ENCODE results near the gene ACVR1.
"Not testable (repeated sequence)": the region's sequence is repeated elsewhere in the genome, so short reads cannot be mapped to it uniquely, and the experiment has no call there.

ACVR1 gene

GRCh38 chr2:157761520-157761919, 114.6 kb downstream of the ACVR1 start:
- no peak for DNase-seq (ENCODE audit: low read depth, low spot score)

- no peak for DNase-seq (ENCODE audit: low read depth, low spot score)
These were observed 115.2 kb downstream of the ACVR1 start for GRCh38 chr2:157760949-157761348.

DNA sequence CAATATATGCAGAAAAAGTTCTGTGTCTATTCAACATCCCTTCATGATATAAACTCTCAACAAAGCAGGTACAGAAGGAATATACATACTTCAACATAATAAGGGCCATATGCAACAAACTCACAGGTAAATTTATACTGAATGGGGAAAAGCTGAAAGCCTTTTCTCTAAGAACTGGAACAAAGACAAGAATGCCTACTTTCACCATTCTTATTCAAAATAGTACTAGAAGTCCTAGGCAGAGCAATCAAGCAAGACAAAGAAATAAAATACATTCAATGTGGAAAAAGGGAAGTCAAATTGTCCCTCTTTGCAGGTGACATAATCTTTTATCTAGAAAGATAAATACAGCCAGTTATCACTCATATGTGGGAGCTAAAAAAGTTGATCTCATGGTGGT, 116.3 kb downstream of the ACVR1 start:
- DNase-seq (ENCODE audit: low read depth, low spot score) = no peak

DNA sequence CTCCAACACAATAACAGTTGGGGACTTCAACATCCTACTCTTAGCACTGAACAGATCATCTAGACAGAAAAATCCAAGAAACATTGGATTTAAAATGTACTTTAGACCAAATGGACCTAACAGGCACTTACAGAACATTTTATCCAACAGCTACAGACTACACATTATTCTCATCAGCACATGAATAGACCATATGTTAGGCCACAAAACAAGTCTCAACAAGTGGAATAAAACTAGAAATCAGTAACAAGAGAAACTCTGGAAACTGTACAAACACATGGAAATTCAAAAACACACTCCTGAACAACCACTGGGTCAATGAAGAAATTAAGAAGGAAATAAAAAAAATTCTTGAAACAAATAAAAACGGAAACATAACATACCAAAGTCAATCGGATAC, 117.5 kb downstream of the ACVR1 start:
- DNase-seq (ENCODE audit: low read depth, low spot score) = no peak

GRCh38 chr2:157757500-157757899, 118.6 kb downstream of the ACVR1 start:
- DNase-seq (ENCODE audit: low read depth, low spot score) = no peak

GRCh38 chr2:157756447-157756846, 119.7 kb downstream of the ACVR1 start:
- not testable (repeated sequence) for DNase-seq (ENCODE audit: low read depth, low spot score)

GRCh38 chr2:157751462-157752058, 124.6 kb downstream of the ACVR1 start:
- DNase-seq (ENCODE audit: low read depth, low spot score) = no peak

- DNase-seq (ENCODE audit: low read depth, low spot score) = no peak
These were observed 126.4 kb downstream of the ACVR1 start for GRCh38 chr2:157749684-157750083.

GRCh38 chr2:157748371-157749142, 127.6 kb downstream of the ACVR1 start:
- DNase-seq (ENCODE audit: low read depth, low spot score) = no peak

DNA sequence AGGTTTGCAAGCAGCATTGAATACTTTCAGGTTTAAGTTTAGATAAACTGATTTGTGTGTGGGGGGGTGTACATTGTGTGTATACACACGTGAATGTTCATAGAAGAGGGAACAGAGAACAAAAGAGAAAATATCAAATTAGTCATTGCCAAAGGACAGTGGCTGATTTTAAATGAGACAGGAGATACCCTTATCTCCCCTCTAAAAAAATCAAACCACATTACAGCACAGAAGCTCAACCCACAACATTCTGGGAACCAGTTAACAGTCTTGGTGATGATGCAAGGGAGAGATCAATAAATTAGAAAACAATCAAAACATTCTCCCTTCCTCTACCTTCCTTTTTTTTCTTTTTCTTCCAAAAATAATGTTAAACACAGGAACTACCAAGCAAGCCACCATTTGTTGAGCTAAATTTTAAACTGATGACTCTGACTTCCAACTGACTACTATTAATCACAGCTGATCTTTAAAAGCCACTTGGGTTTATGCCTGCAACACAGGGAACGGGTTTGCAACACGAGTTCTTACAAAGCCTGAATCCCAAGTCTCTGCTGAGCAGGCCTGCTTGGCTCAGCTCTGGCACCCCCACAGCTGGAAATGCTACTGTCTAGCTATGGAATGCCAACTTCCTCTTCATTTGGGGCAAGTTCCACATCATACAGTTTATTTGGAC, 128.3 kb downstream of the ACVR1 start:
- no peak for DNase-seq (ENCODE audit: low read depth, low spot score)

- DNase-seq (ENCODE audit: low read depth, low spot score) = no peak
These were observed 128.8 kb downstream of the ACVR1 start for GRCh38 chr2:157747280-157747679.

DNA sequence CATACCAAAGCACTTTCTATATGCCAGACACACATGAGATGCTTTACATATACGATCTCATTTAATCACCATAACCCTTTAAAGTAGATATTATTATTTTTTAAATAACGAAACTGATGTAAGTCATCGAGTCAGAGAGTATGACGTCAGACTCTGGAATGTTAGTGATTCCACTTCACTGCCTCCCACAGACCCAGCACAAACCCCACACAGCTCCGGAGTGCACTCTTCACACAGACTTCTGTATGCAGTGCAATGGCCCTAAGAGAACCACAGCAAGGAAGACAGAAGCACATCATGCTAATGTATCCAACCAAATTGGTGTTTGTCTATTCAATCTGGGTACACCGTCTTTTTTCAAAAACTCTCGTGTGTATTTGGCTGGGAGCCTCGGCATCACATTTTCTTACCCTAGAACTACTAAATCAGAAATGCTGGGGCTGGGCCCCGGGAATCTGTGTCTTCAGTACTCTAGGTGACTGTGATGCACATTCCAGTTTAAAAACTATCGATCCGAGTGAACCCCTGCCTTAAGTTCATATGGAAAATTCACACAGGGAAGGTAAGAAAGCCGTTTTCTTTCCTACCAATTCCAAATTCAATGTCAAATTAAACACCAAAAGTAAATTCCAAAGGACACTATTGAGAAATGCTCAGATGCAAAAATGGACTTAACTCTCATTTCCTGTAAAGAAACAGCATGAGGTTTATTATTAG, 129.7 kb downstream of the ACVR1 start:
- DNase-seq (ENCODE audit: low read depth, low spot score) = no peak

GRCh38 chr2:157744571-157745076, 131.5 kb downstream of the ACVR1 start:
- no peak for DNase-seq (ENCODE audit: low read depth, low spot score)

DNA sequence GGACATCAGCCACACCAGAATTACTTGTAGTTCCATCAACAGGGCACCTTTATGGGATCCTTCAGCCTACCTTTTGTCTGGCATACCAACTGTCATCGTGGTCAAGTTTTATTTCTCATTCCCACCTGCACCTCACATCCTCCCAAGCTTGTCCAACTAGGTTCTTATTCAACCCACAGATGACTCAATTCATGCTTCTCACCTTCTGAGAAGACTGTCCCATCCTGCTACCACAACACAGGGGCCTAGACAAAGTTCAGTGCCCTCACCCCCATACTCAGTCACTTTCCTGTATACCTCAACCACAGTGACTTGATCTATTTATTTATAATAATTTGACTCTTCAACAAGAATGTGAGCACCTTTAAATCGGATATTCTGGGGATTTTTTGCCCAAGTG, 133.1 kb downstream of the ACVR1 start:
- DNase-seq (ENCODE audit: low read depth, low spot score) = no peak

DNA sequence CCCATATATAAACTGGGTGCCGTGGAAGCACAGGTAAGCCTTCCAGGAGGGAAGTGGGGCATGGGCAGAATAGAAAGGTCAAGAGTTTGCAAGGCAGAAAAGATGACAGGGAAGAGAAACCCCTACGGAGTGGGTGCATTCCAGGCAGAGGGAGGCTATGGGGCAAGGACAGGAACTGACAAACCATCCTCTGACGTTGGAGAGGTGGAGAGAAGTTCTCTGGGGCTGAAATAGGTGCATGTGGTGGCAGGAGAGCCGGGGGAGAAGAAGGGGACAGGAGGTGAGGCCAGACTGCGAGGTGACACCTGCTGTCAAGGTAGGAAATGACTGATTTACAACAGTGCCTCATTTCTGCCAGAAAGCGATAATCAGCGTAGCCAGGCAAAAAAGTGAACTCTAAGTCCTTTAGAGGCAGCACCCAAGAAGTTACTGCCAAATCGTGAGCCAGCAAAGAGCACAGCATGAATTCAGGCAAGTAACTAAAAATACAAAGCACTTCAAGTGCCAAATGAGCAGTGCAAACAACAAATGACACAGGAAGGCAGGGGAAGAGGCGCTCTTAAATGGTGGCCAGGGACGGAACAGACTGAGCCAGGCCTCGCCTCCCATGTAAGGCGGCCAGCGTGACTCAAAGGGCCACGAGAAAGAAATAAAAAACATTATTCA, 134.2 kb downstream of the ACVR1 start:
- DNase-seq (ENCODE audit: low read depth, low spot score) = no peak

GRCh38 chr2:157737656-157738055, 138.5 kb downstream of the ACVR1 start:
- DNase-seq (ENCODE audit: low read depth, low spot score) = no peak

DNA sequence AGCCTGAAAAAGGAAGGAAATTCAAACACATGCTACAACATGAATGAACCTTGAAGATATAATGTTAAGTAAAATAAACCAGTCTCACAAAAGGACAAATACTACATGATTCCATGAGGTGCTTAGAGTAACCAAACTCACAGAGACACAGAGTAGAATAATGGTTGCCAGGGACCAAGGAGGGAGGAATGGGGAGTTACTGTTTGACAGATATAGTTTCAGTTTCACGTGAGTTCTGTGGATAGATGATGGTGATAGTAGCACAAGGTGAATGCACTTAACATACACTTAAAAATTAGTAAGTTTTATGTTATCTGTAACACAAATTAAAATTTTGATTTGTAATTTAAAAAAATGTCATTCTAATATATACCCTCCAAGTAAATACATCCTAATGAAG, 140.6 kb downstream of the ACVR1 start:
- no peak for DNase-seq (ENCODE audit: low read depth, low spot score)

DNA sequence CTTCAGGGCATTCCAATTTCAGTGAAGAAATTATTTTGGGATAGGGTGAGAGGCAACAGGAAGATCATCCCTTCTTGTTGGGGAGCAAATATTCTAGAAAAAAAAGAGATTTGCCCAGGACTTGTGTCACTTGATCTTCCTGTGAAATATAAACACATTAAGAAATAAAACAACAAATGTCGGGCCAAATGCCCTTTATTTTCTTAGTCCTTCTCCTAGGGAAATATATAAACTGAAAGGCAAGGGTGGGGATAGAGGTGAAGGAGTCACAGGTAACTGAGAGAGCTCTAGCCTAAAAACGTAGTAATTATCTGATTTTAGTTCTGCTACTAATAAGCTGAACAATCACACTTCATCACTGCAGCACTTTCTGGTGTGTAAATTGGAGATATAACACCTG, 142.9 kb downstream of the ACVR1 start:
- DNase-seq (ENCODE audit: low read depth, low spot score) = no peak

- no peak for DNase-seq (ENCODE audit: low read depth, low spot score)
These were observed 143.5 kb downstream of the ACVR1 start for GRCh38 chr2:157732596-157732995.

GRCh38 chr2:157727693-157728092, 148.4 kb downstream of the ACVR1 start:
- no peak for DNase-seq (ENCODE audit: low read depth, low spot score)

- no peak for DNase-seq (ENCODE audit: low read depth, low spot score)
These were observed 149.2 kb downstream of the ACVR1 start for GRCh38 chr2:157726946-157727345.

GRCh38 chr2:157725846-157726245, 150.3 kb downstream of the ACVR1 start:
- DNase-seq (ENCODE audit: low read depth, low spot score) = no peak

Measured in activated CD4-positive, CD25-positive, alpha-beta regulatory T cell treated with anti-CD3 and anti-CD28 coated beads, Interleukin-2, amount 50 U/mL, for 16 hours (primary cell).